PC-3 (cell line): ENCODE measurements around the gene EOGT. TPM values are rescaled to one million over a fixed set of nuclear protein-coding genes. Genes with fewer than 3 reads are reported as not detected.

Source experiments
- ATAC-seq: fragments of 200-7000 bp; cut with Tn5 transposase; 2 replicates; pipeline ENCODE4 v1.9.1; 2020; ENCODE audit warnings: mild to moderate bottlenecking, moderate library complexity
- BruUV-seq: library from RNA; stranded (reverse); fragments of 400-500 nt; replicated peaks from 2 replicates; lab custom pipeline; 2021; lab: Mats Ljungman, UMichigan
- CTCF ChIA-PET: fragments of 300-600 bp; sonication (Branson Sonifier 250); formaldehyde crosslinking; loops from one replicate; lab custom pipeline; 2022; ENCODE audit warnings: antibody characterized with exemption; lab: Charles Lee
- POLR2A ChIA-PET: fragments of 300-600 bp; sonication (Branson Sonifier 250); formaldehyde crosslinking; loops from one replicate; lab custom pipeline; 2022; ENCODE audit warnings: antibody characterized with exemption; ENCODE audit not compliant: unreplicated experiment; lab: Charles Lee
- DNase-seq: peaks from one replicate; pipeline ENCODE4 v3.0.0-alpha.2; 2015
- H2AFZ ChIP-seq: fragments of 300-600 bp; sonication (generic); 2 replicates; pipeline ENCODE4 v1.6.0; 2016; ENCODE audit warnings: antibody characterized with exemption, low read length
- H3F3A ChIP-seq: fragments of 300-600 bp; sonication (generic); one replicate; pipeline ENCODE4 v1.6.0; 2017; ENCODE audit warnings: antibody characterized with exemption, low read length, control low read depth, mild to moderate bottlenecking; ENCODE audit not compliant: unreplicated experiment
- H3K27ac ChIP-seq: fragments of 300-600 bp; sonication (generic); 2 replicates; pipeline ENCODE4 v1.5.1; 2016; ENCODE audit warnings: mild to moderate bottlenecking, low read length
- H3K27me3 ChIP-seq: fragments of 300-600 bp; sonication (generic); 2 replicates; pipeline ENCODE4 v1.6.1; 2016; ENCODE audit warnings: low read length, mixed read lengths
- H3K36me3 ChIP-seq: fragments of 300-600 bp; sonication (generic); 2 replicates; pipeline ENCODE4 v1.6.1; 2016; ENCODE audit warnings: low read depth, mixed run types, low read length, mixed read lengths
- H3K4me1 ChIP-seq: fragments of 300-600 bp; sonication (generic); 2 replicates; pipeline ENCODE4 v1.5.1; 2016; ENCODE audit warnings: low read length; ENCODE audit not compliant: insufficient read depth
- H3K4me2 ChIP-seq: fragments of 300-600 bp; sonication (generic); 2 replicates; pipeline ENCODE4 v1.6.0; 2016; ENCODE audit warnings: low read length
- H3K4me3 ChIP-seq: fragments of 300-600 bp; sonication (generic); 2 replicates; pipeline ENCODE4 v1.5.1; 2016; ENCODE audit warnings: mild to moderate bottlenecking, low read length, mixed read lengths
- H3K79me2 ChIP-seq: fragments of 300-600 bp; sonication (generic); 2 replicates; pipeline ENCODE4 v1.6.1; 2017; ENCODE audit warnings: low read length, mixed read lengths
- H3K9ac ChIP-seq: fragments of 300-600 bp; sonication (generic); 2 replicates; pipeline ENCODE4 v1.6.0; 2016; ENCODE audit warnings: mild to moderate bottlenecking, low read length
- H3K9me2 ChIP-seq: fragments of 300-600 bp; sonication (generic); replicated peaks from 2 replicates; pipeline ENCODE4 v1.6.1; 2016; ENCODE audit warnings: mixed run types, low read length, mixed read lengths
- H3K9me3 ChIP-seq: fragments of 300-600 bp; sonication (generic); 2 replicates; pipeline ENCODE4 v1.6.1; 2016; ENCODE audit warnings: low read length, mixed read lengths
- H4K20me1 ChIP-seq: fragments of 300-600 bp; sonication (generic); 2 replicates; pipeline ENCODE4 v1.6.1; 2016; ENCODE audit warnings: low read length, mixed read lengths
- CTCF ChIP-seq: fragments of 300-600 bp; sonication (generic); conservative IDR thresholded peaks from 2 replicates; pipeline ENCODE4 v1.5.1; 2017; ENCODE audit warnings: antibody characterized with exemption, low read depth, mild to moderate bottlenecking, low read length
- EZH2 ChIP-seq: fragments of 300-600 bp; sonication (generic); IDR thresholded peaks from one replicate; pipeline ENCODE4 v1.6.1; 2017; ENCODE audit warnings: antibody characterized with exemption, mild to moderate bottlenecking, low read length; ENCODE audit not compliant: unreplicated experiment
- EZH2phosphoT487 ChIP-seq: fragments of 300-600 bp; sonication (generic); IDR thresholded peaks from 2 replicates; pipeline ENCODE4 v1.6.1; 2018; ENCODE audit warnings: mild to moderate bottlenecking, antibody characterized with exemption, low read length, borderline replicate concordance
- intact Hi-C: fragments of 100-400 bp; cut with micrococcal nuclease; formaldehyde crosslinking; loops from 2 replicates; pipeline ENCODE4 v1.9.0; 2023
- total RNA-seq: library from RNA; depleted of rRNA; stranded (reverse); fragments of >200 nt; gene quantifications from 2 replicates; pipeline ENCODE4 v1.2.3, GENCODE V29; 2014

EOGT gene
- total RNA-seq, 1 experiment from 2014 or later, result 8.3 TPM

GRCh38 chr3:69009559-69010410 is 3.7 kb downstream of the EOGT start:
- Histone ChIP-seq H2AFZ (no peak overlapping the region), H3K27me3 (no peaks in the 10 kb centered on the region), H4K20me1 (no peaks in the 10 kb centered on the region), H3K4me2 (no peak overlapping the region), H3K4me3 (no peak overlapping the region), H3K9me2 (no peaks in the 10 kb centered on the region), H3K27ac (no peak overlapping the region), H3K4me1 (peaks cover 9% of the 10 kb centered on the region; the same call in 1 of the 2 replicates), H3K79me2 (no peaks in the 10 kb centered on the region), H3F3A (no peaks in the 10 kb centered on the region), H3K9me3 (no peaks in the 10 kb centered on the region), H3K36me3 (no peaks in the 10 kb centered on the region), H3K9ac (no peak overlapping the region)
- POLR2A ChIA-PET, result no interaction called here
- TF ChIP-seq CTCF (no peak), EZH2phosphoT487 (no peak), EZH2 (no peak)
- CTCF ChIA-PET, result no interaction called here
- BruUV-seq, result no TSS peak
- DNase-seq (no peak), ATAC-seq (no peak)
- intact Hi-C loops, result no loop called here

- intact Hi-C loops, result no loop called here
- H4K20me1 ChIP-seq, result no peaks in the 10 kb centered on the region
- H3K79me2 ChIP-seq, result no peaks in the 10 kb centered on the region
- H3K4me3 ChIP-seq, result no peak overlapping the region
- H3K36me3 ChIP-seq, result no peaks in the 10 kb centered on the region
- TF ChIP-seq EZH2 (no peak), EZH2phosphoT487 (no peak), CTCF (no peak)
- DNase-seq, result no peak
- H3K9me2 ChIP-seq, result no peaks in the 10 kb centered on the region
- no peak overlapping the region for H3K4me2 ChIP-seq
- no peak for ATAC-seq
- ChIA-PET POLR2A (no interaction called here), CTCF (no interaction called here)
- no peaks in the 10 kb centered on the region for H3F3A ChIP-seq
- no peaks in the 10 kb centered on the region for H3K9me3 ChIP-seq
- no peak overlapping the region for H3K9ac ChIP-seq
- H3K27ac ChIP-seq, result no peak overlapping the region
- BruUV-seq, result no TSS peak
- no peak overlapping the region for H2AFZ ChIP-seq
- no peaks in the 10 kb centered on the region for H3K27me3 ChIP-seq
- 0 out of 2 replicates have a peak, but pooled peaks cover 1% of the 10 kb centered on the region for H3K4me1 ChIP-seq
Observed at GRCh38 chr3:69008980-69009379, 4.5 kb downstream of the EOGT start.

- Histone ChIP-seq H3K79me2 (no peaks in the 10 kb centered on the region), H3F3A (no peaks in the 10 kb centered on the region), H3K4me2 (no peak overlapping the region), H3K27me3 (no peaks in the 10 kb centered on the region), H3K9ac (no peak overlapping the region), H3K4me3 (no peak overlapping the region), H3K4me1 (no peaks in the 10 kb centered on the region), H3K9me2 (no peaks in the 10 kb centered on the region), H2AFZ (no peak overlapping the region), H3K9me3 (no peaks in the 10 kb centered on the region), H3K27ac (no peak overlapping the region), H4K20me1 (no peaks in the 10 kb centered on the region), H3K36me3 (no peaks in the 10 kb centered on the region)
- BruUV-seq, result no TSS peak
- no peak for ATAC-seq
- no peak for DNase-seq
- intact Hi-C loops, result no loop called here
- ChIA-PET POLR2A (no interaction called here), CTCF (no interaction called here)
- TF ChIP-seq EZH2, result no peak
- TF ChIP-seq CTCF, result no peak
- TF ChIP-seq EZH2phosphoT487, result no peak
Observed at GRCh38 chr3:69005791-69006482, 7.5 kb downstream of the EOGT start.
